GM23248 (cell line): Measurements from ENCODE around the gene STRIP2. TPM values are rescaled to one million over a fixed set of nuclear protein-coding genes. Genes with fewer than 3 reads are reported as not detected.

Experiments
- DNase-seq: peaks from one replicate; pipeline ENCODE4 v3.0.0-alpha.2; 2015
- H2AFZ ChIP-seq: fragments of 200-600 bp; sonication (generic); 2 replicates; pipeline ENCODE4 v1.6.1; 2016; ENCODE audit warnings: antibody characterized with exemption
- H3F3A ChIP-seq: fragments of 200-600 bp; sonication (generic); 2 replicates; pipeline ENCODE4 v1.6.1; 2016; ENCODE audit warnings: mild to moderate bottlenecking, antibody characterized with exemption, mixed run types; ENCODE audit not compliant: insufficient read depth
- H3K27ac ChIP-seq: fragments of 200-600 bp; sonication (generic); 2 replicates; pipeline ENCODE4 v1.5.1; 2016; ENCODE audit warnings: mild to moderate bottlenecking
- H3K27me3 ChIP-seq: fragments of 200-600 bp; sonication (generic); replicated peaks from 2 replicates; pipeline ENCODE4 v1.6.1; 2016; ENCODE audit warnings: mild to moderate bottlenecking; ENCODE audit not compliant: insufficient read depth
- H3K36me3 ChIP-seq: fragments of 200-600 bp; sonication (generic); 2 replicates; pipeline ENCODE4 v1.6.1; 2016; ENCODE audit warnings: low read depth, mild to moderate bottlenecking
- H3K4me1 ChIP-seq: fragments of 200-600 bp; sonication (generic); 2 replicates; pipeline ENCODE4 v1.6.1; 2016; ENCODE audit warnings: mild to moderate bottlenecking; ENCODE audit not compliant: insufficient read depth
- H3K4me2 ChIP-seq: fragments of 200-600 bp; sonication (generic); one replicate; pipeline ENCODE4 v1.6.1; 2016; ENCODE audit warnings: mild to moderate bottlenecking; ENCODE audit not compliant: unreplicated experiment
- H3K4me3 ChIP-seq: fragments of 200-600 bp; sonication (generic); 2 replicates; pipeline ENCODE4 v1.5.1; 2016; ENCODE audit warnings: mild to moderate bottlenecking
- H3K79me2 ChIP-seq: fragments of 200-600 bp; sonication (generic); 2 replicates; pipeline ENCODE4 v1.6.1; 2016; ENCODE audit warnings: mild to moderate bottlenecking; ENCODE audit not compliant: insufficient read depth
- H3K9ac ChIP-seq: fragments of 200-600 bp; sonication (generic); 2 replicates; pipeline ENCODE4 v1.6.1; 2016; ENCODE audit warnings: mild to moderate bottlenecking
- H3K9me2 ChIP-seq: fragments of 200-600 bp; sonication (generic); 2 replicates; pipeline ENCODE4 v1.6.1; 2016; ENCODE audit warnings: mixed run types, mild to moderate bottlenecking, moderate library complexity; ENCODE audit not compliant: insufficient read depth
- H3K9me3 ChIP-seq: fragments of 200-600 bp; sonication (generic); one replicate; pipeline ENCODE4 v1.6.1; 2017; ENCODE audit warnings: low read depth
- H4K20me1 ChIP-seq: fragments of 200-600 bp; sonication (generic); 2 replicates; pipeline ENCODE4 v1.6.0; 2016; ENCODE audit not compliant: insufficient read depth
- EZH2 ChIP-seq: fragments of 200-600 bp; sonication (generic); IDR thresholded peaks from 2 replicates; pipeline ENCODE4 v1.6.1; 2018; ENCODE audit warnings: antibody characterized with exemption, mild to moderate bottlenecking; ENCODE audit not compliant: insufficient read depth, poor library complexity, severe bottlenecking
- EZH2phosphoT487 ChIP-seq: fragments of 200-600 bp; sonication (generic); IDR thresholded peaks from 2 replicates; pipeline ENCODE4 v1.6.1; 2018; ENCODE audit warnings: antibody characterized with exemption, moderate library complexity, mild to moderate bottlenecking, low read depth; ENCODE audit not compliant: insufficient read depth
- WGBS, 2 experiments: methylation state at CpG; one replicate each; pipeline ENCODE4 v1.1.6; 2015 to 2017; ENCODE audit warnings: low lambda C conversion rate in 2 of 2, low coverage in 1 of 2; ENCODE audit errors: missing lambda C conversion rate in 2 of 2; 5-methylcytosine and 5-hydroxymethylcytosine counted together
- in situ Hi-C: fragments of 300-500 bp; cut with MboI; formaldehyde crosslinking; loops from 2 replicates; pipeline ENCODE4 v1.15.0; 2020
- polyA plus RNA-seq: library from polyadenylated mRNA; unstranded; fragments of >200 nt; fragmentation: Nextera tagmentation; extraction: Ambion mirVana; gene quantifications from 2 replicates; pipeline ENCODE4 v1.2.1, GENCODE V29; 2016
- total RNA-seq: library from RNA; depleted of rRNA; stranded (reverse); fragments of >200 nt; shearing (Covaris generic); gene quantifications from 2 replicates; pipeline ENCODE4 v1.2.3, GENCODE V29; 2014

Gene STRIP2
- total and polyA plus RNA-seq, 2 experiments from 2014 or later: 1.5 to 2.2 TPM

GRCh38 chr7:129489491-129489890, 55.3 kb downstream of the STRIP2 start:
- WGBS, 2 experiments: 44 to 47% methylated on average over 3 of the region's 3 CpGs
- Histone ChIP-seq H3K4me1 (peaks cover 30% of the 10 kb centered on the region), H4K20me1 (no peaks in the 10 kb centered on the region), H2AFZ (no peak overlapping the region), H3K27ac (no peak overlapping the region), H3K9me3 (no peaks in the 10 kb centered on the region), H3K36me3 (no peaks in the 10 kb centered on the region), H3K4me3 (no peak overlapping the region), H3K79me2 (no peaks in the 10 kb centered on the region), H3F3A (peaks cover 5% of the 10 kb centered on the region; the same call in 1 of the 2 replicates), H3K9ac (no peak overlapping the region), H3K4me2 (no peak overlapping the region), H3K9me2 (no peaks in the 10 kb centered on the region), H3K27me3 (no peaks in the 10 kb centered on the region)
- peak; percentile 76 for DNase-seq
- in situ Hi-C loops: loop anchor here (10.0 to 25.0 kb wide), 2 partner anchors 265 to 523 kb away; partner anchors contain the start of gene AHCYL2
- TF ChIP-seq EZH2 (no peak), EZH2phosphoT487 (no peak)

- no peak overlapping the region for H3K9ac ChIP-seq
- no peak overlapping the region for H3K27ac ChIP-seq
- no peak overlapping the region for H3K4me3 ChIP-seq
- H3K79me2 ChIP-seq: no peaks in the 10 kb centered on the region
- no peaks in the 10 kb centered on the region for H3K36me3 ChIP-seq
- peaks cover 5% of the 10 kb centered on the region for H3F3A ChIP-seq
- TF ChIP-seq EZH2: no peak
- TF ChIP-seq EZH2phosphoT487: no peak
- no peaks in the 10 kb centered on the region for H3K9me2 ChIP-seq
- 58 to 63% methylated on average over 2 of the region's 2 CpGs for WGBS, 2 experiments
- no peaks in the 10 kb centered on the region for H4K20me1 ChIP-seq
- peak; percentile 55 for DNase-seq
- no peak overlapping the region for H2AFZ ChIP-seq
- no peaks in the 10 kb centered on the region for H3K27me3 ChIP-seq
- H3K4me1 ChIP-seq: peaks cover 31% of the 10 kb centered on the region
- in situ Hi-C loops: loop anchor here (25.0 kb wide), 1 partner anchor 520 kb away; no protein-coding TSS in a partner anchor
- no peak overlapping the region for H3K4me2 ChIP-seq
- H3K9me3 ChIP-seq: no peaks in the 10 kb centered on the region
Measured at GRCh38 chr7:129492391-129492790, 58.2 kb downstream of the STRIP2 start.

- Histone ChIP-seq H3K9me3 (no peaks in the 10 kb centered on the region), H3K4me1 (peaks cover 31% of the 10 kb centered on the region), H3K9me2 (no peaks in the 10 kb centered on the region), H3K79me2 (no peaks in the 10 kb centered on the region), H4K20me1 (no peaks in the 10 kb centered on the region), H3K27ac (peak overlapping the region; percentile 66), H2AFZ (no peak overlapping the region), H3K9ac (peak overlapping the region; percentile 27; the same call in 1 of the 2 replicates), H3K27me3 (no peaks in the 10 kb centered on the region), H3F3A (peaks cover 5% of the 10 kb centered on the region), H3K4me2 (peak overlapping the region; percentile 30), H3K36me3 (no peaks in the 10 kb centered on the region), H3K4me3 (no peak overlapping the region)
- TF ChIP-seq EZH2phosphoT487 (no peak), EZH2 (no peak)
- in situ Hi-C loops: loop anchor here (25.0 kb wide), 1 partner anchor 519 kb away; no protein-coding TSS in a partner anchor
- DNase-seq: peak; percentile 42
- 95 to 100% methylated on average over 1 of the region's 1 CpG for WGBS, 2 experiments
Measured at GRCh38 chr7:129493555-129493954, 59.3 kb downstream of the STRIP2 start.

GRCh38 chr7:129494041-129494440, 59.8 kb downstream of the STRIP2 start:
- Histone ChIP-seq H4K20me1 (no peaks in the 10 kb centered on the region), H3K4me2 (peak overlapping the region; percentile 30), H3K9me3 (no peaks in the 10 kb centered on the region), H3K27ac (peak overlapping the region; percentile 66), H3K9me2 (no peaks in the 10 kb centered on the region), H3K79me2 (no peaks in the 10 kb centered on the region), H3F3A (peaks cover 5% of the 10 kb centered on the region), H3K4me3 (no peak overlapping the region), H3K27me3 (no peaks in the 10 kb centered on the region), H2AFZ (no peak overlapping the region), H3K9ac (peak overlapping the region; percentile 27; the same call in 1 of the 2 replicates), H3K4me1 (peaks cover 29% of the 10 kb centered on the region), H3K36me3 (no peaks in the 10 kb centered on the region)
- in situ Hi-C loops: loop anchor here (25.0 kb wide), 1 partner anchor 518 kb away; no protein-coding TSS in a partner anchor
- 1% methylated on average over 5 of the region's 5 CpGs for WGBS, 2 experiments
- TF ChIP-seq EZH2phosphoT487 (no peak), EZH2 (no peak)
- DNase-seq: peak; percentile 93

GRCh38 chr7:129495987-129496386, 61.8 kb downstream of the STRIP2 start:
- Histone ChIP-seq H4K20me1 (no peaks in the 10 kb centered on the region), H3K36me3 (no peaks in the 10 kb centered on the region), H2AFZ (no peak overlapping the region), H3K9ac (no peak overlapping the region), H3K4me2 (no peak overlapping the region), H3K79me2 (no peaks in the 10 kb centered on the region), H3F3A (peaks cover 5% of the 10 kb centered on the region), H3K9me2 (no peaks in the 10 kb centered on the region), H3K4me3 (no peak overlapping the region), H3K27ac (no peak overlapping the region), H3K9me3 (no peaks in the 10 kb centered on the region), H3K4me1 (peaks cover 21% of the 10 kb centered on the region), H3K27me3 (no peaks in the 10 kb centered on the region)
- DNase-seq: no peak
- WGBS, 2 experiments: 49 to 61% methylated on average over 1 of the region's 1 CpG
- no peak for TF ChIP-seq EZH2phosphoT487
- TF ChIP-seq EZH2: no peak
- in situ Hi-C loops: loop anchor here (25.0 kb wide), 1 partner anchor 516 kb away; no protein-coding TSS in a partner anchor
